Measurements from ENCODE around the gene ALCAM. TPM values are rescaled to one million over a fixed set of nuclear protein-coding genes. Genes with fewer than 3 reads are reported as not detected.
A peak's percentile ranks its signal among the peaks of the same experiment; 100 is the strongest.

ALCAM gene
- total RNA-seq: 86.3 and 139 TPM in 2 replicates

- TF ChIP-seq, protein P1, sequence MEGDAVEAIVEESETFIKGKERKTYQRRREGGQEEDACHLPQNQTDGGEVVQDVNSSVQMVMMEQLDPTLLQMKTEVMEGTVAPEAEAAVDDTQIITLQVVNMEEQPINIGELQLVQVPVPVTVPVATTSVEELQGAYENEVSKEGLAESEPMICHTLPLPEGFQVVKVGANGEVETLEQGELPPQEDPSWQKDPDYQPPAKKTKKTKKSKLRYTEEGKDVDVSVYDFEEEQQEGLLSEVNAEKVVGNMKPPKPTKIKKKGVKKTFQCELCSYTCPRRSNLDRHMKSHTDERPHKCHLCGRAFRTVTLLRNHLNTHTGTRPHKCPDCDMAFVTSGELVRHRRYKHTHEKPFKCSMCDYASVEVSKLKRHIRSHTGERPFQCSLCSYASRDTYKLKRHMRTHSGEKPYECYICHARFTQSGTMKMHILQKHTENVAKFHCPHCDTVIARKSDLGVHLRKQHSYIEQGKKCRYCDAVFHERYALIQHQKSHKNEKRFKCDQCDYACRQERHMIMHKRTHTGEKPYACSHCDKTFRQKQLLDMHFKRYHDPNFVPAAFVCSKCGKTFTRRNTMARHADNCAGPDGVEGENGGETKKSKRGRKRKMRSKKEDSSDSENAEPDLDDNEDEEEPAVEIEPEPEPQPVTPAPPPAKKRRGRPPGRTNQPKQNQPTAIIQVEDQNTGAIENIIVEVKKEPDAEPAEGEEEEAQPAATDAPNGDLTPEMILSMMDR (IDR thresholded peaks at IDR 0.05; ENCODE audit: insufficient read depth, low read depth, low read length): peak; percentile 56
- DNase-seq (ENCODE audit: low read depth): peak; percentile 98
Observed at GRCh38 chr3:105366326-105367062, at the start of gene ALCAM. TSS of gene ALCAM (plus strand) at chr3:105366909.

GRCh38 chr3:105317841-105318240 lies 48.9 kb upstream of the ALCAM start:
- TF ChIP-seq, protein P1 (IDR thresholded peaks at IDR 0.05; ENCODE audit: insufficient read depth, low read depth, low read length): no peak
- DNase-seq (ENCODE audit: low read depth): no peak
- no peak overlapping the region for H3K4me3 ChIP-seq (ENCODE audit: low read depth, low read length)

More at GRCh38 chr3:105366326-105367062, at the start of gene ALCAM:
- peak within 1 kb of the TSS; percentile 88 for H3K4me3 ChIP-seq (ENCODE audit: low read depth, low read length)

DNA sequence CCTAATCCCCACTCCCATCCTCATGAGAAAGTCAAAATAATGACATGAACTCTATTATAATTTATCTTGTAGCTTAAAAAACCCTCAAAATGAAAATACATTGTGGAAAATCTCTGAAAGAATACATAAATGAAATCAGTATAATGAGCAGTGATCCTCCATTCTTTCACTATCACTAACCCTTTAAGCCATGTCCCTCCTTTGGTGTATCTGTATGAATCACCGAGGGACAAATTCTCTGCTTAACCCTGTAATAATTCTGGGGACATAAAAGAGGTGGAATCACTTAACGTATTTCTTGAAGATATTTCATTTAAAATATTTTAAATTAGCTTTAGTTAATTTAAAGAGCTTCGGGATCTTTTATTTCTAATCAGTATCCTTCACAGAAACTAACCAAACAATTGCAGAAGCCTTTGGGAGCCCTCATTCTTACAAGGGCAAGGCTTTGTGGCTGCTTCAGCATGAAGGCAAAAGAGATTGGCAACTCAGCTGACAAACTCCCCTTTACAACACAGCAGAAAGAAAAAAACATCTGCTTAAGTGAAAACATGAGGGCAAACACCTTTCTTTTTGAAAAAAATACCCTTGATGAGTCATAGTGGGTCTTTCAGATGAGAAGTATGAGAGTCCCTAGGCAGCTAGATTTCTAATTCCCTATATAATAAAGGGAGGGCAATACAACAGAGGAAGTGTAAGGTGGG lies 44.0 kb upstream of the ALCAM start:
- DNase-seq (ENCODE audit: low read depth): peak; percentile 2
- H3K4me3 ChIP-seq (ENCODE audit: low read depth, low read length): no peak overlapping the region
- TF ChIP-seq, protein P1 (IDR thresholded peaks at IDR 0.05; ENCODE audit: insufficient read depth, low read depth, low read length): no peak

DNA sequence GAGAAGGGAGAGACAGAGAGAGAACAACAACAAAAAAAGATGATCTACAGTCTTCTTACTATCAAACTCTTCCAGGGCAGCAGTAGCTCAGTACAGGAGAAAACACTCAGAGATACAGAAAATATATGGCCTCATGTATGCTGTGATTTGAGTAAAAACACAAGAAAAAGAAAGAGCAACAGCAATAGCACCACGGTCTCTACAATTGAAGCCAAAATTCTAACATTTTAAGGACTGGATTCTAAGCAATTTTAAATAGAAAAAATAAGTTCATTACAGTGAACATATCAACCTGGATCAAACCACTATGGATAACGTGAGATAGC lies 43.5 kb upstream of the ALCAM start:
- TF ChIP-seq, protein P1 (IDR thresholded peaks at IDR 0.05; ENCODE audit: insufficient read depth, low read depth, low read length): no peak
- DNase-seq (ENCODE audit: low read depth): no peak
- no peak overlapping the region for H3K4me3 ChIP-seq (ENCODE audit: low read depth, low read length)

DNA sequence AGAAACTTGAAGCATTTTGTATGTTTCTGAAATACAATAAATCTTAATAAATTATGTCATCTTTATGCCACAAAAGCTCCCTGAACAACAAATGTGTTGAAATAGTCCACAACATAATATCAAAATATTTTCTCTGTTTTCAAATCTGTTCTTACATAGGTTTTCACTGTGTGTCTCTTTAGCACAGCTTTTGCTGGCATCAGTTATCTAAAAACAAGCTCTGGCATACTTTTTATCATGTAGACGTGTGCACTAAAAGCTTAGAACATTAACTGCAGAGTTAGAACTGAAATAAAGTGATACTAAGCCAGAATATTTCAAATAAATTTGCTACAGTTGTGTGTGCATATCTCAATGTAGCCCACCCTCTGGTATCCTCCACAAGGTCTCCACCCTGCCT lies 41.8 kb upstream of the ALCAM start:
- TF ChIP-seq, protein P1 (IDR thresholded peaks at IDR 0.05; ENCODE audit: insufficient read depth, low read depth, low read length): no peak
- no peak overlapping the region for H3K4me3 ChIP-seq (ENCODE audit: low read depth, low read length)
- DNase-seq (ENCODE audit: low read depth): no peak

DNA sequence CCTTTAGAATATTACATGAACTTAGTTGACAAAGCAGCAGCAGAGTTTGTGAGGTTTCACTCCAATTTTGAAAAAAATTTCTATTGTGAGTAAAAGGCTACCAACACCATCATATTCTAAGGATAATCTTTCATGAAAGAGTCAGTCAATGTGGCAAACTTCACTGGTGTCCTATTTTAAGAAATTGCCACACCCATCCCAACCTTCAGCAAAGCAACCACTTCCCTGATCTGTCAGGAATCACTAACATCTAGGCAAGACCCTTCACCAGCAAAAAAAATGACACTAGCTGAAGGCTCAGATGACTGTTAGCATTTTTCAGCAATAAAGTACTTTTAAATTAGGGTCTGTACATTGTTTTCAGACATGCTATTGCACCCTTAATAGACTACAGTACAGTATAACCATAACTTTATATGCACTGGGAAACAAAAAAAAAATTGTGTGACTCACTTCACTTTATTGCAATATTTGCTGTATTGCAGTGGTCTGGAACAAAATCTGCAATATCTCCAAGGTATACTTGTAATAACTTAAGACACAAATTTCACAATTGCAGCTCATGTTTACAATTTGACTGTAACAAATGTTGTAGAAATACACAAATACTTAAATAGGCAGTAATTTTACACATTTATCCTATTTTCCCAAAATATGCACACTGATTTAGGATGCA lies 38.9 kb upstream of the ALCAM start:
- DNase-seq (ENCODE audit: low read depth): peak; percentile 40
- no peak overlapping the region for H3K4me3 ChIP-seq (ENCODE audit: low read depth, low read length)
- TF ChIP-seq, protein P1 (IDR thresholded peaks at IDR 0.05; ENCODE audit: insufficient read depth, low read depth, low read length): no peak
